NCI-H2081 (cell line): ENCODE measurements around the gene CCDC87.
"Not testable (repeated sequence)": the region's sequence is repeated elsewhere in the genome, so short reads cannot be mapped to it uniquely, and the experiment has no call there.

Source experiments
- DNase-seq, 2 experiments: peaks; one replicate each; lab custom pipeline; 2025; lab: John Stamatoyannopoulos, UW

Gene CCDC87

GRCh38 chr11:66614073-66614472 lies 21.2 kb upstream of the CCDC87 start:
- no peak for DNase-seq

- no peak for DNase-seq
Observed at GRCh38 chr11:66612458-66612857, 19.6 kb upstream of the CCDC87 start.

GRCh38 chr11:66609721-66610617 lies 17.1 kb upstream of the CCDC87 start:
- DNase-seq, result no peak

GRCh38 chr11:66607126-66607834 lies 14.4 kb upstream of the CCDC87 start:
- DNase-seq, result no peak

- not testable (repeated sequence) for DNase-seq
Observed at GRCh38 chr11:66606608-66607007, 13.7 kb upstream of the CCDC87 start.

- DNase-seq, result no peak
Observed at GRCh38 chr11:66604155-66604554, 11.3 kb upstream of the CCDC87 start.

GRCh38 chr11:66603072-66603471 lies 10.2 kb upstream of the CCDC87 start:
- DNase-seq, result no peak

- no peak for DNase-seq
Observed at GRCh38 chr11:66600631-66601233, 7.9 kb upstream of the CCDC87 start.

GRCh38 chr11:66600219-66600618 lies 7.4 kb upstream of the CCDC87 start:
- no peak for DNase-seq

- DNase-seq, result no peak
Observed at GRCh38 chr11:66598993-66599392, 6.1 kb upstream of the CCDC87 start.

- no peak for DNase-seq
Observed at GRCh38 chr11:66595245-66595904, 2.5 kb upstream of the CCDC87 start.

GRCh38 chr11:66593650-66594049 lies 787 bp upstream of the CCDC87 start:
- DNase-seq, result no peak

- no peak for DNase-seq
Observed at GRCh38 chr11:66593303-66593635, 406 bp upstream of the CCDC87 start.

- DNase-seq, result no peak
Observed at GRCh38 chr11:66591175-66591574, 1.7 kb downstream of the CCDC87 start.

- no peak for DNase-seq
Observed at GRCh38 chr11:66589996-66590675, 2.7 kb downstream of the CCDC87 start.

- not testable (repeated sequence) for DNase-seq
Observed at GRCh38 chr11:66589315-66589714, 3.5 kb downstream of the CCDC87 start.

- no peak for DNase-seq
Observed at GRCh38 chr11:66586136-66586535, 6.7 kb downstream of the CCDC87 start.

GRCh38 chr11:66585447-66585846 lies 7.4 kb downstream of the CCDC87 start:
- DNase-seq, result not testable (repeated sequence)

GRCh38 chr11:66582565-66583147 lies 10.2 kb downstream of the CCDC87 start:
- not testable (repeated sequence) for DNase-seq

- DNase-seq, result no peak
Observed at GRCh38 chr11:66581261-66581660, 11.6 kb downstream of the CCDC87 start.

- DNase-seq, result no peak
Observed at GRCh38 chr11:66580803-66581202, 12.1 kb downstream of the CCDC87 start.
